WTC11 (cell line): Measurements from ENCODE around the gene HOXB6. TPM values are rescaled to one million over a fixed set of nuclear protein-coding genes. Genes with fewer than 3 reads are reported as not detected.
A peak's percentile ranks its signal among the peaks of the same experiment; 100 is the strongest.

Experiments
- ATAC-seq: fragments of 200-7000 bp; cut with Tn5 transposase; 2 replicates; pipeline ENCODE4 v1.10.0; 2021; ENCODE audit warnings: mild to moderate bottlenecking, moderate library complexity
- CTCF ChIA-PET: fragments of 300-600 bp; sonication (Branson Sonifier 250); formaldehyde crosslinking; loops from one replicate; lab custom pipeline; 2021; ENCODE audit warnings: antibody characterized with exemption; lab: Charles Lee
- POLR2A ChIA-PET: fragments of 350-600 bp; sonication (Branson Sonifier 250); formaldehyde crosslinking; loops from one replicate; lab custom pipeline; 2021; ENCODE audit warnings: antibody characterized with exemption; lab: Charles Lee
- DNase-seq: peaks from one replicate; pipeline ENCODE4 v3.0.0; 2021; ENCODE audit warnings: low spot score
- H3K27ac Mint-ChIP-seq: 2 replicates; pipeline ENCODE4 v1.8.0; 2021; ENCODE audit warnings: mixed read lengths
- H3K27me3 Mint-ChIP-seq: 2 replicates; pipeline ENCODE4 v1.8.0; 2021; ENCODE audit warnings: low read depth, mild to moderate bottlenecking, moderate library complexity, mixed read lengths
- H3K36me3 Mint-ChIP-seq: 2 replicates; pipeline ENCODE4 v1.8.0; 2021; ENCODE audit warnings: mixed read lengths
- H3K4me1 Mint-ChIP-seq: 2 replicates; pipeline ENCODE4 v1.8.0; 2022; ENCODE audit warnings: mixed read lengths
- H3K4me3 Mint-ChIP-seq: 2 replicates; pipeline ENCODE4 v1.8.0; 2021; ENCODE audit warnings: mild to moderate bottlenecking, moderate library complexity, mixed read lengths
- H3K9me3 Mint-ChIP-seq: 2 replicates; pipeline ENCODE4 v1.8.0; 2021; ENCODE audit warnings: mixed read lengths
- CREB1 ChIP-seq: sonication (generic); formaldehyde crosslinking; IDR thresholded peaks from 2 replicates; pipeline ENCODE4 v1.8.0; 2023; ENCODE audit warnings: mild to moderate bottlenecking, missing genetic modification reagents
- CREM ChIP-seq: sonication (generic); formaldehyde crosslinking; IDR thresholded peaks from 2 replicates; pipeline ENCODE4 v1.8.1; 2022; ENCODE audit warnings: mild to moderate bottlenecking, missing genetic modification reagents, moderate library complexity
- ELF4 ChIP-seq: sonication (generic); formaldehyde crosslinking; IDR thresholded peaks from 2 replicates; pipeline ENCODE4 v1.8.1; 2022; ENCODE audit warnings: low read depth, mild to moderate bottlenecking, moderate library complexity, missing genetic modification reagents
- EMX1 ChIP-seq: fragments of 250-450 bp; sonication (Bioruptor Pico); IDR thresholded peaks from 2 replicates; pipeline ENCODE4 v1.8.0; 2021; ENCODE audit warnings: mild to moderate bottlenecking
- FOXP1 ChIP-seq: sonication (generic); formaldehyde crosslinking; IDR thresholded peaks from 2 replicates; pipeline ENCODE4 v1.8.0; 2022; ENCODE audit warnings: missing genetic modification reagents, mild to moderate bottlenecking, moderate library complexity, borderline replicate concordance
- GABPB1 ChIP-seq: sonication (generic); formaldehyde crosslinking; IDR thresholded peaks from 2 replicates; pipeline ENCODE4 v1.8.1; 2023; ENCODE audit warnings: mild to moderate bottlenecking, missing genetic modification reagents
- IRF2 ChIP-seq: sonication (generic); formaldehyde crosslinking; IDR thresholded peaks from 2 replicates; pipeline ENCODE4 v1.8.0; 2022; ENCODE audit warnings: low read depth, missing genetic modification reagents, borderline replicate concordance
- MXD4 ChIP-seq: fragments of 250-450 bp; sonication (Bioruptor Pico); IDR thresholded peaks from 2 replicates; pipeline ENCODE4 v1.8.0; 2021; ENCODE audit warnings: mild to moderate bottlenecking, moderate library complexity, borderline replicate concordance
- OVOL2 ChIP-seq: fragments of 250-450 bp; sonication (Bioruptor Pico); IDR thresholded peaks from 2 replicates; pipeline ENCODE4 v1.9.0; 2021; ENCODE audit warnings: mild to moderate bottlenecking, borderline replicate concordance
- SOX15 ChIP-seq: fragments of 250-450 bp; sonication (Bioruptor Pico); IDR thresholded peaks from 2 replicates; pipeline ENCODE4 v1.9.0; 2021; ENCODE audit warnings: mild to moderate bottlenecking
- ZNF219 ChIP-seq: sonication (generic); formaldehyde crosslinking; IDR thresholded peaks from 2 replicates; pipeline ENCODE4 v1.8.0; 2023; ENCODE audit warnings: missing genetic modification reagents, mild to moderate bottlenecking, borderline replicate concordance
- ZNF317 ChIP-seq: sonication (generic); formaldehyde crosslinking; IDR thresholded peaks from 2 replicates; pipeline ENCODE4 v1.8.1; 2023; ENCODE audit warnings: low read depth, mild to moderate bottlenecking, moderate library complexity, missing genetic modification reagents, borderline replicate concordance
- total RNA-seq: library from RNA; stranded (reverse); gene quantifications from 3 replicates; pipeline ENCODE4 v1.2.3, GENCODE V29; 2021
- TF ChIP-seq, protein P1 (sequence below): sonication (generic); formaldehyde crosslinking; IDR thresholded peaks from 2 replicates; pipeline ENCODE4 v1.8.0; 2022; ENCODE audit warnings: mild to moderate bottlenecking, missing genetic modification reagents
- TF ChIP-seq, protein P2 (sequence below): sonication (generic); formaldehyde crosslinking; IDR thresholded peaks from 2 replicates; pipeline ENCODE4 v1.8.0; 2023; ENCODE audit warnings: mild to moderate bottlenecking, missing genetic modification reagents
- TF ChIP-seq, protein P3 (sequence below): fragments of 250-450 bp; sonication (Bioruptor Pico); IDR thresholded peaks from 2 replicates; pipeline ENCODE4 v1.9.0; 2021; ENCODE audit warnings: mild to moderate bottlenecking, borderline replicate concordance
- TF ChIP-seq, protein P4 (sequence below): sonication (generic); formaldehyde crosslinking; IDR thresholded peaks from 2 replicates; pipeline ENCODE4 v1.8.1; 2022; ENCODE audit warnings: low read depth, mild to moderate bottlenecking, moderate library complexity, missing genetic modification reagents, borderline replicate concordance
- TF ChIP-seq, protein P5 (sequence below): sonication (generic); formaldehyde crosslinking; IDR thresholded peaks from 2 replicates; pipeline ENCODE4 v1.8.0; 2023; ENCODE audit warnings: missing genetic modification reagents
- TF ChIP-seq, protein P6 (sequence below): fragments of 250-450 bp; sonication (Bioruptor Pico); IDR thresholded peaks from 2 replicates; pipeline ENCODE4 v1.9.0; 2021; ENCODE audit warnings: mild to moderate bottlenecking

The HOXB6 gene
- total RNA-seq, 1 experiment from 2014 or later = not detected

DNA sequence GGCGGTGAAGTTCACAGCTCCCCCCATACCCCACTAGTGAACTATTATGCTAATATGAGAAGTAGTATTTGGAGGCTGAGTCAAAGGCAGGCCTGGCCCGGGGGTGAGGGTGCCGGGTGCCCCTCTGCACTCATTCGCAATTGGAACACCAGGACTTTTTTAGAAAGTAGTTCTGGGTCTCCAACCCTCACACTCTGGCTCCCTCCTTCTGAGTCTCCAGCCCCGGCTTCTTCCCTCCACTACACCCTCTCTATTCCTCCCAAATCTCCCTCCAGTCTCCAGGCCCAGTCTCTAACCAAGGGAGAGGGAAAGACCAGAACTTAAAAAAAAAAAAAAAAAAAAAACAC is 48.6 kb downstream of the HOXB6 start:
- no peak overlapping the region for H3K4me3 Mint-ChIP-seq
- DNase-seq (no peak), ATAC-seq (no peak)
- H3K9me3 Mint-ChIP-seq = no peaks in the 10 kb centered on the region
- POLR2A ChIA-PET = no interaction called here
- TF ChIP-seq CREM (no peak), IRF2 (CRISPR knock-in tag) (no peak), MXD4 (CRISPR knock-in tag) (no peak)
- TF ChIP-seq, protein P1, sequence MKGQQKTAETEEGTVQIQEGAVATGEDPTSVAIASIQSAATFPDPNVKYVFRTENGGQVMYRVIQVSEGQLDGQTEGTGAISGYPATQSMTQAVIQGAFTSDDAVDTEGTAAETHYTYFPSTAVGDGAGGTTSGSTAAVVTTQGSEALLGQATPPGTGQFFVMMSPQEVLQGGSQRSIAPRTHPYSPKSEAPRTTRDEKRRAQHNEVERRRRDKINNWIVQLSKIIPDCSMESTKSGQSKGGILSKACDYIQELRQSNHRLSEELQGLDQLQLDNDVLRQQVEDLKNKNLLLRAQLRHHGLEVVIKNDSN = no peak
- TF ChIP-seq, protein P2, sequence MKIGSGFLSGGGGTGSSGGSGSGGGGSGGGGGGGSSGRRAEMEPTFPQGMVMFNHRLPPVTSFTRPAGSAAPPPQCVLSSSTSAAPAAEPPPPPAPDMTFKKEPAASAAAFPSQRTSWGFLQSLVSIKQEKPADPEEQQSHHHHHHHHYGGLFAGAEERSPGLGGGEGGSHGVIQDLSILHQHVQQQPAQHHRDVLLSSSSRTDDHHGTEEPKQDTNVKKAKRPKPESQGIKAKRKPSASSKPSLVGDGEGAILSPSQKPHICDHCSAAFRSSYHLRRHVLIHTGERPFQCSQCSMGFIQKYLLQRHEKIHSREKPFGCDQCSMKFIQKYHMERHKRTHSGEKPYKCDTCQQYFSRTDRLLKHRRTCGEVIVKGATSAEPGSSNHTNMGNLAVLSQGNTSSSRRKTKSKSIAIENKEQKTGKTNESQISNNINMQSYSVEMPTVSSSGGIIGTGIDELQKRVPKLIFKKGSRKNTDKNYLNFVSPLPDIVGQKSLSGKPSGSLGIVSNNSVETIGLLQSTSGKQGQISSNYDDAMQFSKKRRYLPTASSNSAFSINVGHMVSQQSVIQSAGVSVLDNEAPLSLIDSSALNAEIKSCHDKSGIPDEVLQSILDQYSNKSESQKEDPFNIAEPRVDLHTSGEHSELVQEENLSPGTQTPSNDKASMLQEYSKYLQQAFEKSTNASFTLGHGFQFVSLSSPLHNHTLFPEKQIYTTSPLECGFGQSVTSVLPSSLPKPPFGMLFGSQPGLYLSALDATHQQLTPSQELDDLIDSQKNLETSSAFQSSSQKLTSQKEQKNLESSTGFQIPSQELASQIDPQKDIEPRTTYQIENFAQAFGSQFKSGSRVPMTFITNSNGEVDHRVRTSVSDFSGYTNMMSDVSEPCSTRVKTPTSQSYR = no peak
- TF ChIP-seq, protein P3, sequence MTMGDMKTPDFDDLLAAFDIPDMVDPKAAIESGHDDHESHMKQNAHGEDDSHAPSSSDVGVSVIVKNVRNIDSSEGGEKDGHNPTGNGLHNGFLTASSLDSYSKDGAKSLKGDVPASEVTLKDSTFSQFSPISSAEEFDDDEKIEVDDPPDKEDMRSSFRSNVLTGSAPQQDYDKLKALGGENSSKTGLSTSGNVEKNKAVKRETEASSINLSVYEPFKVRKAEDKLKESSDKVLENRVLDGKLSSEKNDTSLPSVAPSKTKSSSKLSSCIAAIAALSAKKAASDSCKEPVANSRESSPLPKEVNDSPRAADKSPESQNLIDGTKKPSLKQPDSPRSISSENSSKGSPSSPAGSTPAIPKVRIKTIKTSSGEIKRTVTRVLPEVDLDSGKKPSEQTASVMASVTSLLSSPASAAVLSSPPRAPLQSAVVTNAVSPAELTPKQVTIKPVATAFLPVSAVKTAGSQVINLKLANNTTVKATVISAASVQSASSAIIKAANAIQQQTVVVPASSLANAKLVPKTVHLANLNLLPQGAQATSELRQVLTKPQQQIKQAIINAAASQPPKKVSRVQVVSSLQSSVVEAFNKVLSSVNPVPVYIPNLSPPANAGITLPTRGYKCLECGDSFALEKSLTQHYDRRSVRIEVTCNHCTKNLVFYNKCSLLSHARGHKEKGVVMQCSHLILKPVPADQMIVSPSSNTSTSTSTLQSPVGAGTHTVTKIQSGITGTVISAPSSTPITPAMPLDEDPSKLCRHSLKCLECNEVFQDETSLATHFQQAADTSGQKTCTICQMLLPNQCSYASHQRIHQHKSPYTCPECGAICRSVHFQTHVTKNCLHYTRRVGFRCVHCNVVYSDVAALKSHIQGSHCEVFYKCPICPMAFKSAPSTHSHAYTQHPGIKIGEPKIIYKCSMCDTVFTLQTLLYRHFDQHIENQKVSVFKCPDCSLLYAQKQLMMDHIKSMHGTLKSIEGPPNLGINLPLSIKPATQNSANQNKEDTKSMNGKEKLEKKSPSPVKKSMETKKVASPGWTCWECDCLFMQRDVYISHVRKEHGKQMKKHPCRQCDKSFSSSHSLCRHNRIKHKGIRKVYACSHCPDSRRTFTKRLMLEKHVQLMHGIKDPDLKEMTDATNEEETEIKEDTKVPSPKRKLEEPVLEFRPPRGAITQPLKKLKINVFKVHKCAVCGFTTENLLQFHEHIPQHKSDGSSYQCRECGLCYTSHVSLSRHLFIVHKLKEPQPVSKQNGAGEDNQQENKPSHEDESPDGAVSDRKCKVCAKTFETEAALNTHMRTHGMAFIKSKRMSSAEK (CRISPR knock-in tag) = no peak
- TF ChIP-seq, all 79 proteins: peak for 0
- Mint-ChIP-seq H3K36me3 (no peaks in the 10 kb centered on the region), H3K27ac (no peak overlapping the region), H3K27me3 (peaks cover 100% of the 10 kb centered on the region; the same call in 1 of the 2 replicates), H3K4me1 (peaks cover 38% of the 10 kb centered on the region)
- CTCF ChIA-PET = interaction anchor here (0.6 to 0.9 kb wide), 4 partner anchors 32 to 80 kb away, joined by 3 to 4 read pairs (median 3); no protein-coding TSS in a partner anchor

DNA sequence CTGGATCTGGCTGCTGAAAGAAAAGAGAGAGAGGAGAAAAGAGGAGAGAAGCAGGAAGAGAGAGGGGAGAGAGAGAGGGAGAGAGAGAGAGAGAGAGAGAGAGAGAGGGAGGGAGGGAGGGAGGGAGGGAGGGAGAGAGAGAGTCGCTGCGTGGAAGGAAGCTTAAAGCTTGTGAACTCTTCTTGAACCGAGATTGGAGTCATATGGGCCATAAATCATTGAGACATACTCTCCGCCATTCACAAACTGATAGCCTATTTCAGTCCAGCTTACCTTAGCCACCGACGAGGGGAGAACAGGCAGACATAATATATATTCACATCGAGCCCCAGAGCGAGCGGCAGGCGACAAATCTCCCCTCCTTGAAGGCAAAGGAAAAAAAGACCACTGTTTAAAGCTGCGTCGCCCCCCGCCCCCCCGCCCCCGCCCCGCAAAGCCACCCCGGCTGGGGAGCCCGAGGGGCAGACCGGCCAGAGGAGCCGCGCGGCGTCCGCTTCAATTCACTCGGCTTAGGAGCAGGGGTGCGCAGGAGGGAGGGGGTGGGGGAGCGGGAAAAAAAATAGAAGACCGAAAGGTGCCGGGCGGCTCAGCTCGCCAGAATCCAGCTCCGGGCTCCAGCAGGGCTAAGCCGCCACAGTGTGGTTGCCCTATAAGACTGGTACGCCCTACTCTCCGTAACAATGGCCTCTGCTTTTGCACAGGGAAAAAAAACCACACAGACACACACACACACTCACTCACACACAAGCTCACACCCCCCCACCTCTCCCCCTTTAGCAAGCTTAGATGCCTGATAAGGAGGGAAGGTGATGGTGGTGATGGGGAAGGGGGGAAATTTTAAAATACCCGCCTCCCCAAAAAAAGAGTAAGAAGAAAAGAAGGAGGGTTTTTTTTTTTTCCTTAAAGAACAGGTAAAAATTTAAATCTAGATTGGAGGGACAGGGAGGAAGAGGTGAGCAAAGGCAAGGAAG is 49.2 kb downstream of the HOXB6 start:
- ATAC-seq (peak; percentile 7; the same call in 1 of the 2 replicates), DNase-seq (no peak)
- Mint-ChIP-seq H3K9me3 (no peaks in the 10 kb centered on the region), H3K4me3 (peak overlapping the region; percentile 58), H3K27ac (no peak overlapping the region), H3K27me3 (peaks cover 100% of the 10 kb centered on the region; the same call in 1 of the 2 replicates), H3K4me1 (peaks cover 38% of the 10 kb centered on the region), H3K36me3 (no peaks in the 10 kb centered on the region)
- POLR2A ChIA-PET = interaction anchor here (1.0 kb wide), 1 partner anchor 8 kb away, joined by 3 read pairs; no protein-coding TSS in a partner anchor
- TF ChIP-seq CREB1 (CRISPR knock-in tag) = no peak
- TF ChIP-seq OVOL2 = no peak
- no peak for TF ChIP-seq ZNF317 (CRISPR knock-in tag)
- TF ChIP-seq, protein P4, sequence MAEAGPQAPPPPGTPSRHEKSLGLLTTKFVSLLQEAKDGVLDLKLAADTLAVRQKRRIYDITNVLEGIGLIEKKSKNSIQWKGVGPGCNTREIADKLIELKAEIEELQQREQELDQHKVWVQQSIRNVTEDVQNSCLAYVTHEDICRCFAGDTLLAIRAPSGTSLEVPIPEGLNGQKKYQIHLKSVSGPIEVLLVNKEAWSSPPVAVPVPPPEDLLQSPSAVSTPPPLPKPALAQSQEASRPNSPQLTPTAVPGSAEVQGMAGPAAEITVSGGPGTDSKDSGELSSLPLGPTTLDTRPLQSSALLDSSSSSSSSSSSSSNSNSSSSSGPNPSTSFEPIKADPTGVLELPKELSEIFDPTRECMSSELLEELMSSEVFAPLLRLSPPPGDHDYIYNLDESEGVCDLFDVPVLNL = no peak
- no peak for TF ChIP-seq EMX1 (CRISPR knock-in tag)
- TF ChIP-seq, protein P1 = no peak
- TF ChIP-seq, protein P5, sequence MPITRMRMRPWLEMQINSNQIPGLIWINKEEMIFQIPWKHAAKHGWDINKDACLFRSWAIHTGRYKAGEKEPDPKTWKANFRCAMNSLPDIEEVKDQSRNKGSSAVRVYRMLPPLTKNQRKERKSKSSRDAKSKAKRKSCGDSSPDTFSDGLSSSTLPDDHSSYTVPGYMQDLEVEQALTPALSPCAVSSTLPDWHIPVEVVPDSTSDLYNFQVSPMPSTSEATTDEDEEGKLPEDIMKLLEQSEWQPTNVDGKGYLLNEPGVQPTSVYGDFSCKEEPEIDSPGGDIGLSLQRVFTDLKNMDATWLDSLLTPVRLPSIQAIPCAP (CRISPR knock-in tag) = no peak
- no peak for TF ChIP-seq ZNF219 (CRISPR knock-in tag)
- TF ChIP-seq GABPB1 (CRISPR knock-in tag) = no peak
- no peak for TF ChIP-seq SOX15
- no peak for TF ChIP-seq ELF4
- TF ChIP-seq FOXP1 (CRISPR knock-in tag) = no peak
- TF ChIP-seq, protein P6, sequence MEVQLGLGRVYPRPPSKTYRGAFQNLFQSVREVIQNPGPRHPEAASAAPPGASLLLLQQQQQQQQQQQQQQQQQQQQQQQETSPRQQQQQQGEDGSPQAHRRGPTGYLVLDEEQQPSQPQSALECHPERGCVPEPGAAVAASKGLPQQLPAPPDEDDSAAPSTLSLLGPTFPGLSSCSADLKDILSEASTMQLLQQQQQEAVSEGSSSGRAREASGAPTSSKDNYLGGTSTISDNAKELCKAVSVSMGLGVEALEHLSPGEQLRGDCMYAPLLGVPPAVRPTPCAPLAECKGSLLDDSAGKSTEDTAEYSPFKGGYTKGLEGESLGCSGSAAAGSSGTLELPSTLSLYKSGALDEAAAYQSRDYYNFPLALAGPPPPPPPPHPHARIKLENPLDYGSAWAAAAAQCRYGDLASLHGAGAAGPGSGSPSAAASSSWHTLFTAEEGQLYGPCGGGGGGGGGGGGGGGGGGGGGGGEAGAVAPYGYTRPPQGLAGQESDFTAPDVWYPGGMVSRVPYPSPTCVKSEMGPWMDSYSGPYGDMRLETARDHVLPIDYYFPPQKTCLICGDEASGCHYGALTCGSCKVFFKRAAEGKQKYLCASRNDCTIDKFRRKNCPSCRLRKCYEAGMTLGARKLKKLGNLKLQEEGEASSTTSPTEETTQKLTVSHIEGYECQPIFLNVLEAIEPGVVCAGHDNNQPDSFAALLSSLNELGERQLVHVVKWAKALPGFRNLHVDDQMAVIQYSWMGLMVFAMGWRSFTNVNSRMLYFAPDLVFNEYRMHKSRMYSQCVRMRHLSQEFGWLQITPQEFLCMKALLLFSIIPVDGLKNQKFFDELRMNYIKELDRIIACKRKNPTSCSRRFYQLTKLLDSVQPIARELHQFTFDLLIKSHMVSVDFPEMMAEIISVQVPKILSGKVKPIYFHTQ (CRISPR knock-in tag) = no peak
- TF ChIP-seq CREM = no peak
- CTCF ChIA-PET = interaction anchor here (0.6 to 1.9 kb wide), 7 partner anchors 39 to 340 kb away, joined by 3 to 11 read pairs (median 3); no protein-coding TSS in a partner anchor
